GM08714 (cell line): ENCODE measurements around the gene NMRK1.
A peak's percentile ranks its signal among the peaks of the same experiment; 100 is the strongest.

ENCODE experiments used
- H3K4me3 ChIP-seq: fragments of 200-500 bp; sonication (Bioruptor generic); 2 replicates; pipeline ENCODE4 v1.5.1; 2014; ENCODE audit warnings: mild to moderate bottlenecking, low read length, inconsistent platforms
- ZNF274 ChIP-seq: IDR thresholded peaks from 2 replicates; pipeline ENCODE4 v1.6.1; 2012; ENCODE audit warnings: mild to moderate bottlenecking, low read depth, low read length

NMRK1 gene

GRCh38 chr9:75087289-75087823 lies 599 bp downstream of the NMRK1 start:
- peak overlapping the region; percentile 88 for H3K4me3 ChIP-seq

GRCh38 chr9:75086541-75087288 lies 1.2 kb downstream of the NMRK1 start:
- no peak for TF ChIP-seq ZNF274
- H3K4me3 ChIP-seq: peak overlapping the region; percentile 88

More at GRCh38 chr9:75087289-75087823, 599 bp downstream of the NMRK1 start:
- no peak for TF ChIP-seq ZNF274

GRCh38 chr9:75085640-75086039 lies 2.3 kb downstream of the NMRK1 start:
- TF ChIP-seq ZNF274: no peak
- H3K4me3 ChIP-seq: no peak overlapping the region

- no peak overlapping the region for H3K4me3 ChIP-seq
- no peak for TF ChIP-seq ZNF274
These were observed 3.8 kb downstream of the NMRK1 start for GRCh38 chr9:75084081-75084672.

- no peak for TF ChIP-seq ZNF274
These were observed 4.6 kb downstream of the NMRK1 start for GRCh38 chr9:75083188-75083970.

DNA sequence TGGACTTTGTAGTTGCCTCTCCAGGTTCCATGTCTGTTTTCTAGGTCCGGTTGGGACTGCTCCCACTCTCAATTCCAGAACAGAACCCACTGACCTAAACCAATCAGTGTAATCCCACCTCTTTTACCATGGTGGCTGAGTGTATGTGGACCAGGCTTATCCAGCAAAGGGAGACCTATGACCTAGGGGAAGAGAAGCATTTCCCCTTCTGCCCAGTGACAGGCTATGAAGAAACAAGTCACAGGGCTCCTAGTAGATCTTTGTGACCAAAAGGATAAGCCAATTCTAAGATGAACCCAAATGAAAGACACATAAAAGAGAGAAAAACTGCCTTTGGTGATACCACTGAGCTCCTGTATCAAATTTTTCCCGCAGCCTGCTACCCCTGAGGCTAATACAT lies 6.3 kb downstream of the NMRK1 start:
- TF ChIP-seq ZNF274: no peak
- H3K4me3 ChIP-seq: no peak overlapping the region

More at GRCh38 chr9:75083188-75083970, 4.6 kb downstream of the NMRK1 start:
- no peak overlapping the region for H3K4me3 ChIP-seq

DNA sequence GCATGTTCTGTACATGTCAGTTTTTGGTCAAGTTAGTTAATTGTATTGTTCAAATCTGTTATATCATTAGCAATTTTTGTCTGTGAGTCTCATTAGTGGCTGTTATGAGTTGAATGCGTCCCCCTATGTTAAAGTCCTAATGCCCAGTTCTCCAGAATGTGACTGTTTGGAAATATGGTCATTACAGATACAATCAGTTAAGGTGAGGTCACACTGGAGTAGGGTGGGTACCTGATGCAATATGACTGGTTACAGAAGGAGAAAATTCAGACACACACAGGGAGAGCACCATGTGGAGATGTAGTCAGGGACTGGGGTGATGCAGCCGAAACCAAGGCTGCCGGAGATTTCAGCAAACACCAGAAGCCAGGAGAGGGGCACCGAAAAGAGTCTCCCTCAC lies 15.1 kb downstream of the NMRK1 start:
- TF ChIP-seq ZNF274: no peak
- H3K4me3 ChIP-seq: no peak overlapping the region

DNA sequence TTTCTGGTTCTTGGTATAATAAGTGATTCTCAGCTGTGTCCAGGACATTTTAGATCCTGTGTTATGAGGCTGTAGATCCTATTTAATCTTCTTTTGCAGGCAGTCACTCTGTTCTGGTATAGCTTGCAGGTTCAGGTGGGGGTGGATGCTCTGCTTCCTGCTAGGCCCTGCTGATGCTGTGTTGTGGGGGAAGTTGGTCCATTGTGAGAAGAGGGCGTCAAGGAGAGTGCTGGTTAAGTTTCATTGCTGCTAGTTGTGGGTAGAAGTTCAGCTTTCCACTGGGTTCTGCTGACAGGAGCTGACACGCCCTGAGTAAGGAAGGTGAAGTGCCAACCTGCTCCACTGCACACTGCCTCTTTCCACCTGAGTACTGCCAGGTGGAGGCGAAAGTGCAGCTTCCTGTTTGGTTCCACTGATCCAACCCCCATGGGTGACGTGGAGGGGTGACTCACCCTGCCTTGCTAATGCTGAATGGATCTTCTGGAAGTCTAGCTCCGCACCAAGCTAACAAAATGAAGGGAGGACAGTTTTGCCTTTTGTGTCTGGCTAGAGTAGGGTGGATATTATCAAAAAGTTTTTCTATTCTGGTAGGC lies 16.3 kb downstream of the NMRK1 start:
- H3K4me3 ChIP-seq: no peak overlapping the region

DNA sequence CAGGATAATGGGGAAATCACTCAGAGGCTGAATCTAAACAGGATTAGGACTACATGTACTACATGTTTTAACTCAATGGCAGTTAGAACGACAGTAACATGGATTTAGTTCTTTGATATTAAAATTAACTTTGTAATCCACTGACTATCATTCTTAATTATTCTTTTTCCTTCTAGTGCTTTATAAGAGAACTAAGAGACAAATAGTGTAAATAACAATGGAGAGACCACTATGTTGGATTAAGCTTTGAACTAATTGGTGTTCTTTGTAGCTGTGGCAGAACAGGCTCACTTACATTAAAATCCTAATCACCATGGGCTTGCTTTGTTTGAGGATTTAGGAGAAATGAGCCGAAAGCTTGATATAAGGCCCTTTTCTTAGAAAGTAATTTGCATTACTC lies 18.8 kb downstream of the NMRK1 start:
- TF ChIP-seq ZNF274: no peak

More for the DNA sequence above, 16.3 kb downstream of the NMRK1 start:
- no peak for TF ChIP-seq ZNF274

GRCh38 chr9:75067894-75068293 lies 20.1 kb downstream of the NMRK1 start:
- no peak for TF ChIP-seq ZNF274
- no peak overlapping the region for H3K4me3 ChIP-seq

More for the DNA sequence above, 18.8 kb downstream of the NMRK1 start:
- H3K4me3 ChIP-seq: no peak overlapping the region

DNA sequence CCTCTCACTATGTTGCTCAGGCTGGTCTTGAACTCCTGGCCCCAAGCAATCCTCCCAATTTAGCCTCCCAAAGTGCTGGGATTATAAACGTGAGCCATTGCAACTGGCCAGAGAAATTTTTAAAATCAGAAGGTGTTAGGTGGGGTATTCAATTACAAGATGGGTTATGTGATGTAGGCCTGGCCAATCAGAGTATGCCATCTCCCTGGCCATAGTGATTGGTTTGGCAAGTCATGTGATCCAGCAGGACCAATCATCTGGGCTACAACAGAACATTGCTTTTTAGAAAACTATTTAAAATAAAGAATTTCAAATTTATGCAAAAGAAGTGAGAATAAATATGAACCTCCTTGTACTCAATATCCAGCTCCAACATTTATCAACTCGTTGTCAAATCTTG lies 22.4 kb downstream of the NMRK1 start:
- H3K4me3 ChIP-seq: no peak overlapping the region
- no peak for TF ChIP-seq ZNF274

DNA sequence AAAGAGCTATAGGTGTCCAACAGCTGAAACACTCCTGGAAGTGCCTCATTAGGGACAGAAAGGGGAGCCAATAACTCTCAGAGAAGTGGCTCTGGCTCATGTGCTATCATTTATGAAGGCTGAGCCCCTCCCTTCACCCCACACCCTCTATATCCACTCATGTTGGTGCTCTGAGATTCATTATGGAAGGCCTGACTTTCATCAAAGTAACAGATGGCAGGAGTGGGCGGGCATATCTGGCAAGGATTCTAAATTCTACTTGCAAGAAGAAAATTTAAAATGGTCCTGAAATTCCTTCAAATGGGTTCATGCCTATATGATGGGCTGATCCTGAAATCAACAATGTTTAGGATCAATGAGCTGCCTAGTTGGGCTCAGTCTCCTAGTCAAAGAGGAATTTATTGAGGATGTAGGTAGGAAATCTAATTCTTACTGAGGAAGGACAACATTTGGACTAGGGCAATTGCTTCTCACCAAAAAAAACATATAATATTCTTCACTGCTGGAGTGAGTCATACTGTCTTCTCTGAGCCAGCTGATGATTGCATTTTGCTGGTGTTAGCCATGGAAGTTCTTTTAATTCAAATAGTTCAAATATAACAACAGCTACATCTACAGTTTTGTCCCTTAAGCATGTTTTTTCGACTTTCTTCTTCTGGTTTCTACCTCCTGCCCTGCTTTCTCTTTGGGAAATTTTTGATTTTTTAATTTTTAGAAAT lies 23.5 kb downstream of the NMRK1 start:
- no peak overlapping the region for H3K4me3 ChIP-seq
- TF ChIP-seq ZNF274: no peak

- H3K4me3 ChIP-seq: no peak overlapping the region
These were observed 24.2 kb downstream of the NMRK1 start for GRCh38 chr9:75063556-75064305.

More at GRCh38 chr9:75063556-75064305, 24.2 kb downstream of the NMRK1 start:
- TF ChIP-seq ZNF274: no peak
